Ascending aorta (tissue), 2 donors: ENCODE measurements around the gene F8. TPM values are rescaled to one million over a fixed set of nuclear protein-coding genes. Genes with fewer than 3 reads are reported as not detected.
"Not testable (repeated sequence)": the region's sequence is repeated elsewhere in the genome, so short reads cannot be mapped to it uniquely, and the experiment has no call there.

Source experiments
- DNase-seq, 2 donors: peaks; one replicate each; pipeline ENCODE4 v3.0.0-alpha.2; 2019; ENCODE audit warnings: low spot score in 2 of 2
- H3K27ac ChIP-seq, 2 donors: fragments of 200-600 bp; sonication (generic); one replicate each; pipeline ENCODE4 v1.5.1; 2016 to 2017; ENCODE audit warnings: mild to moderate bottlenecking in 1 of 2
- H3K27me3 ChIP-seq: fragments of 200-600 bp; sonication (generic); one replicate; pipeline ENCODE4 v1.5.1; 2017
- H3K36me3 ChIP-seq, 2 donors: fragments of 200-600 bp; sonication (generic); one replicate each; pipeline ENCODE4 v1.5.1; 2016
- H3K4me1 ChIP-seq, 2 donors: fragments of 200-600 bp; sonication (generic); one replicate each; pipeline ENCODE4 v1.5.1; 2016 to 2017; ENCODE audit warnings: mild to moderate bottlenecking in 1 of 2
- H3K4me3 ChIP-seq, 2 donors: fragments of 200-600 bp; sonication (generic); one replicate each; pipeline ENCODE4 v1.5.1; 2016 to 2017; ENCODE audit warnings: mild to moderate bottlenecking in 1 of 2
- H3K9me3 ChIP-seq, 2 donors: fragments of 200-600 bp; sonication (generic); one replicate each; pipeline ENCODE4 v1.5.1; 2016
- intact Hi-C: fragments of 100-400 bp; cut with DNase I; formaldehyde crosslinking; loops from one replicate; pipeline ENCODE4 v1.15.1; 2023
- total RNA-seq: library from RNA; depleted of rRNA; stranded (reverse); fragments of >200 nt; gene quantifications from one replicate; pipeline ENCODE4 v1.1.0, GENCODE V29; 2016
- TF ChIP-seq, protein P1 (sequence below), 3 experiments: fragments of 200-600 bp in 2 of 3; fragments of 450-650 bp in 1 of 3; sonication (generic) in 2 of 3; IDR thresholded peaks; one replicate each; pipeline ENCODE4 v1.5.1; 2016 to 2019; ENCODE audit warnings: antibody characterized with exemption in 3 of 3, mild to moderate bottlenecking in 1 of 3, moderate library complexity in 1 of 3

F8 gene
- total RNA-seq, 1 donor from 2014 or later, result 17.2 TPM

DNA sequence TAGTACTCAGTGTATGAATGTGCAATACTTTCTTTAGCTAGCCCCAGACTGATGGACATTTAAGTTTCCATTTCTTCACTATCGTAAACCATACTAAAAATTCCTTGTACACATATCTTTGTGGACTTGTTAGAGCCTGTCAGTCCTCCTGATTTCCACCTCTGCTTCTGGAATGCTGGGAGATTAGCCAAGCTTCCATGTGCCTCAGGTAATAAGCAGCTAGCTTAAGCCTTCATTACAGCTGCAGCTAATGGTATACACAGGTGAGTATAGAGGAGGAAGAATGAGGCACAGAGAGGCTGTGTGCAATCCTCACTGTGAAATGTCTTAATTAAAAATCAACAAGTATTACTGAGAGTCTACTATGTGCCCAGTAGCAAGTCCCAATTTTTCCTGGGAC, 197.9 kb downstream of the F8 start:
- Histone ChIP-seq H3K4me3 (no peak overlapping the region), H3K27me3 (no peaks in the 10 kb centered on the region), H3K4me1 (no peaks in the 10 kb centered on the region), H3K9me3 (no peaks in the 10 kb centered on the region), H3K36me3 (no peaks in the 10 kb centered on the region), H3K27ac (no peak overlapping the region)
- TF ChIP-seq, protein P1, sequence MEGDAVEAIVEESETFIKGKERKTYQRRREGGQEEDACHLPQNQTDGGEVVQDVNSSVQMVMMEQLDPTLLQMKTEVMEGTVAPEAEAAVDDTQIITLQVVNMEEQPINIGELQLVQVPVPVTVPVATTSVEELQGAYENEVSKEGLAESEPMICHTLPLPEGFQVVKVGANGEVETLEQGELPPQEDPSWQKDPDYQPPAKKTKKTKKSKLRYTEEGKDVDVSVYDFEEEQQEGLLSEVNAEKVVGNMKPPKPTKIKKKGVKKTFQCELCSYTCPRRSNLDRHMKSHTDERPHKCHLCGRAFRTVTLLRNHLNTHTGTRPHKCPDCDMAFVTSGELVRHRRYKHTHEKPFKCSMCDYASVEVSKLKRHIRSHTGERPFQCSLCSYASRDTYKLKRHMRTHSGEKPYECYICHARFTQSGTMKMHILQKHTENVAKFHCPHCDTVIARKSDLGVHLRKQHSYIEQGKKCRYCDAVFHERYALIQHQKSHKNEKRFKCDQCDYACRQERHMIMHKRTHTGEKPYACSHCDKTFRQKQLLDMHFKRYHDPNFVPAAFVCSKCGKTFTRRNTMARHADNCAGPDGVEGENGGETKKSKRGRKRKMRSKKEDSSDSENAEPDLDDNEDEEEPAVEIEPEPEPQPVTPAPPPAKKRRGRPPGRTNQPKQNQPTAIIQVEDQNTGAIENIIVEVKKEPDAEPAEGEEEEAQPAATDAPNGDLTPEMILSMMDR (IDR thresholded peaks at IDR 0.05), result no peak
- DNase-seq, result no peak
- intact Hi-C loops, result no loop called here

DNA sequence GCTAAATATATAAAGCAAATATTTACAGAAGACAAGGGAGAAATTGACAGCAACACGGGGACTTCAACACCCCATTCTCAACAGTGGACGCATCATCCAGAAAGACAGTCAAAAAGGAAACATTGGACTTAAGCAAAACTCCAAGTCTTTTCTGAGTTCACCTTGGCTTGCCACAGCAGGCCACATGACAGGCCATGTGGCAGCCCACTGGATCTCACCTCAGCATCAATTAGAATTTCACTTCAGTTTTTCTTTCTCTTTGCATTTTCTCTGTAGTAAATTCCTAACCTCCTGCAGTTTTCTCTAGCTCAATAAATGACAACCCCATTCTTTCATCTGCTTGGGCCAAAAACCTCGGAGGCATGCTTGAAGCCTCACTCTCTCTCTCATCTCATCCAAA, 200.5 kb downstream of the F8 start:
- TF ChIP-seq, protein P1 (IDR thresholded peaks at IDR 0.05), result no peak
- H3K27ac ChIP-seq, result no peak overlapping the region
- no peak for DNase-seq
- no peaks in the 10 kb centered on the region for H3K4me1 ChIP-seq
- H3K4me3 ChIP-seq, result no peak overlapping the region
- H3K9me3 ChIP-seq, result no peaks in the 10 kb centered on the region
- H3K27me3 ChIP-seq, result no peaks in the 10 kb centered on the region
- no peaks in the 10 kb centered on the region for H3K36me3 ChIP-seq
- intact Hi-C loops, result no loop called here

- intact Hi-C loops, result no loop called here
- TF ChIP-seq, protein P1 (IDR thresholded peaks at IDR 0.05), result no peak
- Histone ChIP-seq H3K27me3 (no peaks in the 10 kb centered on the region), H3K9me3 (no peaks in the 10 kb centered on the region), H3K36me3 (no peaks in the 10 kb centered on the region), H3K4me3 (no peak overlapping the region), H3K27ac (no peak overlapping the region), H3K4me1 (no peaks in the 10 kb centered on the region)
- DNase-seq, result no peak
Observed at GRCh38 chrX:154821523-154821922, 201.0 kb downstream of the F8 start.

GRCh38 chrX:154819771-154820341, 202.7 kb downstream of the F8 start:
- Histone ChIP-seq H3K9me3 (no peaks in the 10 kb centered on the region), H3K4me1 (no peaks in the 10 kb centered on the region), H3K27ac (no peak overlapping the region), H3K27me3 (no peaks in the 10 kb centered on the region), H3K36me3 (no peaks in the 10 kb centered on the region), H3K4me3 (no peak overlapping the region)
- intact Hi-C loops, result no loop called here
- TF ChIP-seq, protein P1 (IDR thresholded peaks at IDR 0.05), result no peak
- DNase-seq, result no peak

- Histone ChIP-seq H3K27ac (no peak overlapping the region), H3K9me3 (no peaks in the 10 kb centered on the region), H3K27me3 (no peaks in the 10 kb centered on the region), H3K4me3 (no peak overlapping the region), H3K4me1 (no peaks in the 10 kb centered on the region), H3K36me3 (no peaks in the 10 kb centered on the region)
- no peak for DNase-seq
- TF ChIP-seq, protein P1 (IDR thresholded peaks at IDR 0.05), result no peak
- intact Hi-C loops, result no loop called here
Observed at GRCh38 chrX:154818916-154819770, 203.4 kb downstream of the F8 start.

- H3K27ac ChIP-seq, intact Hi-C loops, H3K4me3 ChIP-seq, H3K27me3 ChIP-seq, DNase-seq, H3K9me3 ChIP-seq, H3K36me3 ChIP-seq, H3K4me1 ChIP-seq: not testable (repeated sequence)
Observed at GRCh38 chrX:154817048-154817618, 205.4 kb downstream of the F8 start.

- intact Hi-C loops, H3K4me1 ChIP-seq, H3K27me3 ChIP-seq: not testable (repeated sequence)
Observed at GRCh38 chrX:154816326-154816898, 206.1 kb downstream of the F8 start.

More at GRCh38 chrX:154816326-154816898, 206.1 kb downstream of the F8 start:
- not testable (repeated sequence) for H3K9me3 ChIP-seq, DNase-seq, H3K4me3 ChIP-seq, H3K36me3 ChIP-seq, H3K27ac ChIP-seq
